NCI-H2196 (cell line): Measurements from ENCODE around the gene SLC39A2.
"Not testable (repeated sequence)": the region's sequence is repeated elsewhere in the genome, so short reads cannot be mapped to it uniquely, and the experiment has no call there.

ENCODE experiments used
- DNase-seq: peaks from one replicate; lab custom pipeline; 2025; ENCODE audit not compliant: unreplicated experiment; lab: John Stamatoyannopoulos, UW

The SLC39A2 gene

DNA sequence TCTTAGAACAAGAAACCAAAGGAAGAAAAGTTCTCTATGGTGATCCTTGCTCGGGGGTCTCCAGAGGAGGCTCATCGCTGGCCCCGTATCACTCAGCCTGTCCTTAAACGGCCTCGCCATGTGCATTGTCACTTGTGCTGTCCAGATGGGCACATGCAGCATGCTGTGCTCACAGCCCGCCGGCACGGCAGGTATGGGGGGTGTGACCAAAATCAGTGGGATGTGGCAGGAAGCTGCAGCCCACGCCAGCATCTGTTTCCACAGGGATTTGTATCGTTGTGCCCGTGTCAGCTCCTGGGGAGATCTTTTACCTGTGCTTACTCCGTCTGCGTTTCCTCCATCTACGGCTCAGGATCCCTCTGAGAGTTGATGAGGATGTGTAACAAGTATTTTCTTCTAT, 2.6 kb upstream of the SLC39A2 start:
- no peak for DNase-seq

DNA sequence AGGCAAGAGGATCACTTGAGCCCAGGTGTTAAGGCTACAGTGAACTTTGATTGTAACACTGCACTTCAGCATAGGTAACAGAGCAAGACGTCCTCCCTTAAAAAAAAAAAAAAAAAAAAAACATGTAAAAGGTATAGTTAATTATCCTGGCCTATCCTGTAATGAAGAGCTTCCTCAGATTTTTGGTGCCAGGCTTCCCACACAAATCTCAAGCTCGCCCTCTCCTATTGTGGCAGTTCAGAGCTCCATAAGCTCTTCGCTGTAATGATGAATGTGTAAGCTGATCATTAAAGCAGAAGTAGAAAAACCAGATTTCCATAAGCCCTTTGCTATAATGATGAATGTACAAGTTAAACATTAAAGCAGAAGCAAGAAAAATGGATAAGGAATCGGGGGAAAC, 2.0 kb upstream of the SLC39A2 start:
- no peak for DNase-seq

DNA sequence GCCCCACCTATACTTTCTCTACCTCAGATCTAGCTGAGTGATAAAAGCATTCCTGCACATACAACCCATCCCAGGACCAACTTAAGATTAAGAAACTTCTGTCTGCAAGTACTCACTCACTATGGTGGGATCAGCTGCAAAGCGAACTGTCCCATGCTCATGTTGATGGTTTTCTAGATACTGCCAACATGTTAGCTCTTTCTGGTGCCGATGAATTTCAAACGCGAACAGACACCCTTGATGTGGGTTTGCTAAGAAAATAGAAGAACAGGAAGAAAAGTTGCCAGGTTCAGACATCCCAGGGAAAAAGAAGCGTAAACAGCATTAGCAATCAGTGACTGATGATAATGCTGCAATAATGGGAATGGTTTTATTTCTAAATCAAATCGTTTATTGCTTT, 1.5 kb upstream of the SLC39A2 start:
- no peak for DNase-seq

DNA sequence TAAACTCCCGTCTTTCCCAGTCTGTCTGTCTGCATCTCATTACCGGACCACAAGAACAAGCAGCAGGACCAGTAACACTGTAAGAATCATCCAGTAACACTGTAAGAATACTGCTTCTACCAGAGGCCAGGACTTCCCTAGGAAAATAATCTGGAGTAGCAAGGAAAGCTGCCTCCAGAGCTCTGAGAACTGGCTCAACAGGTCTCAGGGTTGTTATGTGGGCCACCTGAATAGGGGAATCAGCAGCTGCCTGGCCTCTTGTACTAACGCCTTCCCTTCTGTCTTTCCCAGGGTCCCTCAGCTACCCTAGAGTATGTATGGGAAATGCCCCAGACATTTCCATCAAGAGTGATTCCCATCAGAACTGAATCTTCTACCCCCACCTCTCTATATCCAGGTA, 954 bp upstream of the SLC39A2 start:
- no peak for DNase-seq

DNA sequence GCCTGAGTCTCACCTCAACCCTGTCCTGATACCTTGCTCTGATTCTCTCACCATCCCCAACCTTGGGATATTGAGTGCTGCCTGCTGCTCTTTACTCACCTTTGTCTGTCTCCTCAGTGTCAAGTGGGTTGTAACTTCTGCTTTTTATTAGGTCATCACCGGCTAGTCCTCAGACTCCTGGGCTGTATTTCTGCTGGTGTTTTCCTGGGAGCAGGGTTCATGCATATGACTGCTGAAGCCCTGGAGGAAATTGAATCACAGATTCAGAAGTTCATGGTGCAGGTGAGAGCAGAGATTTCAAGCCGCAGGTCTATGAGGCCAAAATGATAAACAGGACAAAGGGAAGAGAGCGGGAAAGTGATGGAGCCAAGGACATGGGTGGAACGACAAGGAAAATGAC, 498 bp downstream of the SLC39A2 start:
- no peak for DNase-seq

DNA sequence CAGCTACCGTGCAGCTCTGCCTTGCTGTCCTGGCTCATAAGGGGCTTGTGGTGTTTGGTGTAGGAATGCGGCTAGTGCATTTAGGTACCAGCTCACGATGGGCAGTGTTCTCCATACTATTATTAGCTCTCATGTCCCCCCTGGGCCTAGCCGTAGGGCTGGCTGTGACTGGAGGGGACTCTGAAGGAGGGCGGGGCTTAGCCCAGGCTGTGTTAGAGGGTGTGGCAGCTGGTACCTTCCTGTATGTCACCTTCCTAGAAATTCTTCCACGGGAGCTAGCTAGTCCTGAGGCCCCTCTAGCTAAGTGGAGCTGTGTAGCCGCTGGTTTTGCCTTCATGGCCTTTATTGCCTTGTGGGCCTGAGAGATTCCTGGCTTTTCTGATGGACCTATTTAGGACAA, 2.1 kb downstream of the SLC39A2 start:
- DNase-seq: no peak

DNA sequence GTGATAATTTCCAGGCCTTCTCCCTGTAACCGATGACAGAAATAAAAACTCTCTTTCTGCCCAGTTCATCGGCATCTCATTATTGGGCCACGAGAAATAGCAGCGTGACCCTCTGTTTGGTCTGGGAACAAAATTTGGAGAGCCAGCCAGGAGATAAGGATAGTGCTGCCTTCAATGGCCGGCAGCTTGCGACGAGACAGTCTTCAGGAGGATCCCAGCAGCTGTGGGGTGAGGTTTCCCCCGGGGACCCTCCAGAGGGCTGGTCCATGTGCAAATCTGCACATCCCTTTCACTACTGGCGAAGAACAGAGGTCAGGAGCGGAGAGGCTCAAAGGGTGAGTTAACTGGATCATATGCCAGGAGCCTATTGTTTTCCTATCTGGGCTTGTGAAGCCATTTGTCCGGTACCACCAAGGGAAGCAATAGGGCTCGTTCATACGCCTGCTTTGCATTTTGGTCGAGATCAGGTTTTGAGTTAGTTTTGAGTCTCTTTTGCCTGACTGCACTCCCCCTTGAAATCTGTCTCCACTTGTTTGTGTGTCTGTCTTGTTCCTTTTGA, 4.8 kb downstream of the SLC39A2 start:
- no peak for DNase-seq

DNA sequence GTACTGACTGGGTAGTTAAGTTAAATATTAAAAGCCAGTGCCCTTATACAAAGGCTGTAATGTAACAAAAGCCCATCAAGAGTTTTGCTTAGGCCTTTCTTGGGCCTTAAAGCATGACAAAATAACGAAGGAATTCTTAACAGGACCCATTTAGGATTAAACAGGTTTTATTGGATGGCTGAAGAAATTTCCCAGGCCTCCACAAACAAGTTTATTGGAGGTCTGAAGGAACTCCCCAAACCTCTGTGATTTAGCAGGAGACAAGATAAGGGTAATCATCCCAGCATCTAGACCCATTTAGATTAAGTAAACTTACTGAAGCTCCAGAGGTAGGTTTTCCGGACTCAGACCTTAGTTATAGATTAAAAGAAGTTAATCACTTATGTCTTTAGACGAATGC, 10.6 kb downstream of the SLC39A2 start:
- DNase-seq: not testable (repeated sequence)

DNA sequence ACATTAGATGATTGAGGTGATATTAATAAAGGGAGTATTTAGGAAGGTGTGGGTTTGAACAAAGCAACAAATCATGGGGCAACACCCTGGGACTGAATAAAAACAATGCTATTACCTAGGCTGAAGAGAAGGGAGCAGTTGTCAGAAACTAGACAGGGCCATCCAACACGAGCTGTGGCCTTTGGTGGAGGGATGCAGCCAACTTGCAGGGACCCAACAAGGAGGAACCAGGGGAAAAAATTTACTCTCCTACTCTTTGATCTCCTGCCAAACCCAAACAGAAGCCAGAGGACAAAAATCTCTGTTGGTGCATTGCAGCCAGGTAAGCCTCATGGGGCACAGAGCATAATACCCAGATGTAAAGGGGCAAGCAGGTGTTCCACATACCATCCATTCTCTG, 12.0 kb downstream of the SLC39A2 start:
- no peak for DNase-seq

DNA sequence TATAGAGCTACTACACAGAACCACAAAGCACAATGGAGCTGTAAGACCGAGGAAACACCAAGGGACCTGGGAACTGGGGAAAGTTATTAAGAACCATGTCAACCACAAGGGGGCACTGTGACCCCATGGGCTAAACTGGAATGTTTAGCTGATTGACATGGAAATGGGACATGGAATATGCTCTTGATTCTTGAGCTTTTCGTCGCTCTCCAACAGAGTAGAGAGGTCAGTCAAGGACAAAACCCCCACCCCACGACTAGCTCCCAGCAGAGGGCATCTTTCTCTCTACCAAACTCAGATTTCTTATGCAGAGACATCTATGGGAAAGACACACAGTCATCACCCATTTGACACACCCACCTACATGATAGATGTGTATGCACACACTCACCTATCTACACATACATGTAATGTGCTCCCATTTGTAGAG, 15.7 kb downstream of the SLC39A2 start:
- DNase-seq: peak; percentile 88

DNA sequence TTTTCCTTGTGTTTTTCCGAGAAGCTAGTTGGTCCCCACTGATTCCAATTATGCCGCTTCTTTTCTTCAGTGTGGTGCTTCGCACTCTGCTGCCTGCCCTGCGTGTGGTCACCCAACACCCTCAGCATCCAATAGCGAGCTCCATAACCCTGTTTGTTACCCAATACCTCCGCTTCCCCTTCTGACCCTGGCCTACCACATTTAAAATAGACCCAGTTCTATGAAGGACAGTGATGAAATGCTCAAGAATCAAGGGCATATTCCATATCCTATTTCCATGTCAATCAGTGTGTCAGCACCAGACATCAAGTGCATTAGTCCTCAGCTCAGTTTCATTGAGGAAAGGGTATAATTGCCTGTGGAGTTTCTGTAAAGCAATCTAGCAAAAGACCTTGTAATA, 16.2 kb downstream of the SLC39A2 start:
- no peak for DNase-seq

DNA sequence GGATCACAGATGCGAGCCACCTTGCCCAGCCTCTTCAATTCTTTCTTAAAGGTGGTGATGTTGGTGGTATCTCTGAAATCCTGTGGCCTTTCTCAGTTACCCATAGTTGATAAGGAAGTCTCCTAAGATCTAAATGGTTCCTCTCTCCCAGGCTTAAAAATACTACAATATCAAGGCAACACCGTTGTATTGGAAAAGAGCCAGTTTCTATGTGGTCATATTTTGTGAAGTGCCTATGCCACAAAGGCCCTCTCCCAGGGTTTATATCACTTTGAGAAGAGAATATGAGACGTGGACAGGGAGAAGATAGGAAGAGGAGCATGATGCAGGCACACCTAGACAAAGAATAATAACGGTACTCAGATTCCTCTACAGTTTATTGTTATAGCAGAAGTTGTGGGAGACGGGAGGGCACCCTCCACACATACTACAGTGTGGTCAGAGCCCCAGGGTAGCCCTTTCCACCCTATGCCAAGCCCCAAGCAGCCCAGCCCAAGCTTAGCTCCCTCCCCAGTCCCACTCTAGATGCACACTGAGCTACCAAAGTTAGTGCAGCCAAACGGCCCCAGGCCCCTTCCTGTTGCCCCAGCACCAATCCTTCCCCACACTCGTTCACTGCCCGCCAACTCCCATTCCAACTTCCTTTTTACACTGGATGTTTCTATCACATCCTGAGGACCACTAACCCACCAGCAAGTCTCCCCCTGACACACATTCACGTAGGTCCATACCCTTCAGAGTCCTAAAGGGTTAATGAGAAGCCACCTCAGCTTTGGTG, 17.5 kb downstream of the SLC39A2 start:
- no peak for DNase-seq

DNA sequence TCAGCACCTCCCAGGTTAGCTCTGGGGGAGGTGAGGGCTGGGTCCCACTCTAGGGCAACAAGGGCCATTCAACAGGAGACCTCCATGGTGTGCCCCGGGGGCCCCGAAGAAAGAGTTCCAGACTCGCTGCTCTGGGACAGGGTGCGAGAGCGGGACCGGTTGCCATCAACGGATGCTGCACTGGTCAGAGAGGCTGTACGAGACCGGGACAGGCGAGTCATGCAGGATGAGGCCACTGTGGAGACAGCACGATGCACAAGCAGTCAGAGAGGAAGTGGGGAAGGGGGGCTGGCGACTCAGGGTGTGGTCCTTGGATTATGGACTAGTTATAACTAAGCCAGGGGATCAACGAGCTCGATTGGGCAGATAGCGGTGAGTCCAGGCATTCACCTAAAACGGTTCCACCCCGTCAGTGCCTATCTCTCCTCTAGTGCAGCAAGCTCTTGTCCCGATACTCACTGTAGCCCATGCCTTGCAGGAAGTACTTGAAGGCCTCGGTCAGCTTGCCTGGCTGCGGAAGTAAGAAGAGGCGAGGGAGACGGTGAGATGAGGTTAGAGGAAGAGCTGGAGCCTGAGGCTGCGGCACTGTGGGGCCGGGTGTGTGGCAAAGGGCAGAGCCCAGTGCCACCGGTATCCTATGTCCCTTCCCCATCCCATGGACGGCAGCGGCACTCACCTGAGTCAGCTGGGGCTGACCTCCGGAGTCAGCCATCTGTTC, 18.6 kb downstream of the SLC39A2 start:
- no peak for DNase-seq

DNA sequence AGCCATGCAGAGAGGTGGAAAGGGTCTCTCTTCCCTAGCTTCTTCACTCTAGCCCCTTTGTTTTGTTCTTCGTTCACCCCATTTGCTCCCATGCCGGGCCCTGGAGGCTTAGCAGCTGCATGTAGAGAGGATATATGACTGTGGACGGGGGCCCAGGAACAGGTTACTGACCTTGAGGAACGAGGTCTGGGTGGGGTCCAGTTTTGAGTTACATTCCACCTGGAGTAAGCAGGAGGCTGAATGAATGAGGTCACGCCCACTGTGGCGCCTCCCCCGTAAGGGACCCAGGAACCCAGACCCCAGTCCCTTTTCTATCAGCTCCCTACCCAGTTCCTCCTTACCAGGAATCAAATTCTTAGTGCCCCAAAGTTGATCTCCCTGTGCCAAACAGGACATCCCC, 19.2 kb downstream of the SLC39A2 start:
- no peak for DNase-seq

DNA sequence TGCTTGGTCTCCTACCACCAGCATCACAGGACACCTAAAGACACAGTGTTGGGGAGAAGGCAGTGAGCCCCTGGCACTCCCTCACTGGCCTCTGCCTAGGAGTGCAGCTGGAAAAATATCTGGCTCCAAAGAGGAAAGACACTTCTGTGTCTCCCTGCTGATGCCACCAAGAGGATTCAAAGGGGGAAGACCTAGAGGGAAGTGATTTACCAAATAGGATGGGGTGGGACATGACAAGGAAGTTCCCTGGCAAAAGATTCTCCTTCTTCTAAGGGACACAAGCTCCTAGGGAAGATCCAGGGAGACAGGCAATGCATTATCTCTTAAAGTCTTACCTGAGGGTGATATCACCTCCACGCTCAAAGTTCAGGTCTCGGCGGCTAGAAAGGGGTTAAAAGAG, 19.7 kb downstream of the SLC39A2 start:
- DNase-seq: no peak

DNA sequence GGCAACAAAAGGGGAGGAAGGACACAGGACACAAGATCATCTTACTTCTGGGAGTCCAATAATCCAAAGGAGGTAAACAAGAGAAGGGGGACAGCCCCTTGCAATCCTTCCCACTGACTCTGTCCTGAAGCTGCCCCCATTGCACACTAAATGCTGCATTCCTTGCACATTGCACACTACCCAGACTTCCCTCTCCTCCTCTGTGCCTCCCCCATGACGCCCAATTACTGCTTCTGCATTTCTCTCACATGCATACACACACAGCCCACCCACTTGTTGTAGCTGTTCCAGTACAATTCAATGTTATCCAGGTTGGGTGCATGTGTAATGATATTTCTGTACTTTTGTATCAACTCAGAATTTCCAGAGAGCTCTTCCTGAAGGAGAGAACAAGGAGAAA, 20.3 kb downstream of the SLC39A2 start:
- no peak for DNase-seq

DNA sequence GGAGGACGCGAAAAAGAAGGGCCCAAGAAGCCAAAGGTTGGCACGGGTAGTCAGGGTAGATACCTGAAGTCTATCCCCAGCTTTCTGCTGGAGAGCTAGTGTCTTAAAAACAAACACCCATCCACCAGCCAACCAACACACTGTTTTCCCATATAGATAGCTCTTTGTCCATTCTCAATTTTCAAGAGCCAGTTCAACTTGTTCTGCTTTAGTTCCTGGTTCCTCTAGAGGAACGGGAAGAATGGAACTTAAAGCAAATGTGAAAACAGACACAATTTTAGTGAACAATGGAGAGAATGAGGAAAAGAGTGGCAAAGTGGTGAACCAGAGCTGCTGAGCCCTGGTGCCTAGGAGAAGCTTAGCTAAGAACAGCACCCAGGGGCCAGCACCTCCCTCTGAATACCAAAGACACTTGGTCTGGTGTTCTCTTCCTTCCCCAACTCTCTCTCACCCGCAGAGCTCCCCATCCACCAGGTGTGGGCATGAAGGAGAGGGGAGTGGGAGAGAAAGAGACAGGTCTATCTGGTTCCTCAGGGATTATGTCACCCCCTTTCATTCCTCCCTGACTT, 22.0 kb downstream of the SLC39A2 start:
- DNase-seq: no peak

DNA sequence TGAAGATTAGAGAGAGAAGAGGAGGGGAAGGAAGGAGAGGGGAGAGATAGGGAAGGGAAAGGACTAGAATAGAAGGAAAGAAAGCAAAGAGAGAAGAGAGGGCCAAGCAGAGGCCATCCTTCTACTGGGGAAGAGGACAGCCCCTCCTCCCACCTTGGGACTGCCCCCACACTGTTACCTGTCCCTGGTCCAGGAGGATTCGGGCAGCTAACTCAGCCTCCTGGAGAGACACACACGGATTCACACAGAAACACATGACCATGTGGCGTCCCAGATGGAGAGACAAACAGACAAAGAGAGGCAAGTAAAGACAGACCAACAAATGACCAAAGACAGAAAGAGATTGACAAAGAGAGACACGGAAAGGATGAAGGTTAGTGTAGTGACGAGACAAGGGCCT, 23.6 kb downstream of the SLC39A2 start:
- DNase-seq: no peak

DNA sequence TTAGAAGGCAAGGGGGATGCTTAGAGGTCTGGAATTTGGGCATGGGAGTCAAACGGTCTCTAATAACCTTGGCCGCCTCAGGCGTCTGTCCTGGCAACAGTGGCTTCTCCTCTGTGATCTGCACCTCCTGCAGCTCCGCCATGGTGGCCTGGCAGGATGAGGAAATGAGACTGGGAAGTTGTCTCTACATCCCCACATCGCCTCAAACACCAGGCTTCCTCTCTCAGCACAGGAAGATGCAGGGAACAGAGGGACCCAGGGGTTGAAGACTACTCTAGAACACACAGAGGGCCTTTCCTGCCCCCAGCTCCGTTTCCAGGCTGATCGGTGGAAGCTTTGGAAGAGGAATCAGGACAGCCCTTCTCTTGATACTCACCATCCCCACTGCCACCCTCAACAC, 24.1 kb downstream of the SLC39A2 start:
- DNase-seq: no peak

DNA sequence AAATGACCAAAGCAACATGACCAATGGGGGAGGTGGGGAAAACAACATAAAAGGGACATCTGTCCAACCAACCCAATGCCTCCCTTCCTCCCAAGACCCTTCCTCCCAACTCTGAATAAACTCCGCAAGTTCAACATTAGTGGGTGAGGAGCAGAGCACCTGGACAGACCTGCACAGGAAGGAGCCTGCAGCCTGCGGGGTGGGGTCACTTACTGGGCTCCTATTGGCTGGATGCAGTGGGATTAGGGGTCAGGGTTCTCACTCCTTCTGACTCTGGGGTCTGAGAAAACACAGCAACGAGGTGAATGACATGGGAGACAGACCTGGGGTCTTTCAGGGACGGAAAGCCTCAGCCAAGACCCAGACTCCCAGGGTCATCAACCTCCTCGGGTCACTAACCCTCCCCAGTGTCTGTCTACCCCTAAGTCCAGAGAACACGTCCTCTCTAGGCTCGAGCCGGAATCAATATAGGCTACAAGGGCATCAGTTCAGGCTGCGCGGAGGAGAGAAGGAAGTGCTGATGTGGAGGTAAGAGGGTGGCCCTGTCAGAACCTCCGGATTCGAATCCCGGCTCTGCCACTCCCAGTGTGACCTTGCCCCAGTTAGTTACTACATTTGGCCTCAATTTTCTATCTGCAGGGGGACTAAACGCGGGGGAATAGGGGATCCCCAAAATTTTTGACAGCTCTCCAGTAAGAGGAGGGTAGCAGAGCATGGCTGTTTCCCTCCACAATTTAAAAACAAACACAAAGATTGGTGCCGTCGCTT, 24.9 kb downstream of the SLC39A2 start:
- DNase-seq: no peak
